Testis (tissue), 2 donors: ENCODE results near the gene EFCAB12.

Experiments
- CTCF ChIP-seq, 3 experiments: fragments of 450-650 bp in 2 of 3; fragments of 200-600 bp in 1 of 3; sonication (generic) in 1 of 3; IDR thresholded peaks; one replicate each; pipeline ENCODE4 v1.5.1; 2016 to 2019; ENCODE audit warnings: antibody characterized with exemption in 3 of 3, mild to moderate bottlenecking in 2 of 3, moderate library complexity in 1 of 3
- POLR2A ChIP-seq: fragments of 450-650 bp; IDR thresholded peaks from one replicate; pipeline ENCODE4 v1.6.1; 2017; ENCODE audit warnings: antibody characterized with exemption, mild to moderate bottlenecking, moderate library complexity

DNA sequence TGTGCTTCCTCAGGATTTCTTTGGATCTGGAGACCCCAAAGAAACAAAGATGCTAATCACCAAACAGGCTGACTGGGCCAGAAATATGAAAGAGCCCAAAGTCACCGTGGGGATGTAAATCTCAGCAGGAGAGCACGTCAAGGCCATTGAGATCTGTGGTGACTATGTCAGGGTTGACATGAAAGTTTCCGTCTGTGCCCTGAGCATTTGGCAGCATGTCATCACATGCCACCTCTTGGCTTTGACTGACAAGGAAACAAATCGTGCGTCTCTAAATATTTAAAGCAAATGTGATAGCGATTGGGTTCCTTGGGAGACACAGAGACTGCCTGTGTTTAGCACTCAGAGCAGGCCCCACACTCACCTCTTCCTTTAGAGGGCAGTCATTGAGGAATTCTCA lies 35.2 kb downstream of the EFCAB12 start:
- TF ChIP-seq CTCF (IDR thresholded peaks at IDR 0.05), result no peak
- no peak for TF ChIP-seq POLR2A
